GM12874 (cell line): Measurements from ENCODE around the gene GREB1.

Source experiments
- TF ChIP-seq, protein P1 (sequence below): IDR thresholded peaks from 2 replicates; pipeline ENCODE4 v1.5.1; 2011; ENCODE audit warnings: low read depth, mild to moderate bottlenecking, control low read depth, low read length, moderate library complexity; ENCODE audit not compliant: insufficient read depth

GREB1 gene

DNA sequence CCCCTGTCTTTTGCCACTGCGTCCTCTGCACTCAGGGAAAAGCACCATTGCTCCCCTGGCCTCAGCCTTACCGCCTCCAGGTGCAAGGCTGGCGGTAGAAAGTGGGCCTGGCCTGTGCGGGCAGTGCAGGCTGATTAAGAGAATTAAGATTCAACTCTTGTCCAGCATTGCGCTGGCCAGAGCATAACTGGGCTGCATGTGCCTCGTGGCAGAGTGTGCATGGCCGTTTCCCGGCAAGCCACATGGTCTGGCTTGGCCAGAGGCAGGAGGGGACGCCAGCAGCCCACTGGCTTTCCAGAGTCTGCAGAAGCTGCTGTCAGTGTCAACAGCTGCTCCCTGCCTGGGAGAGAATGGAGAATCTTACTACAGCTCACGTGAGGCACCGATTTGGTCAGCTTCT, 123.8 kb downstream of the GREB1 start:
- TF ChIP-seq, protein P1, sequence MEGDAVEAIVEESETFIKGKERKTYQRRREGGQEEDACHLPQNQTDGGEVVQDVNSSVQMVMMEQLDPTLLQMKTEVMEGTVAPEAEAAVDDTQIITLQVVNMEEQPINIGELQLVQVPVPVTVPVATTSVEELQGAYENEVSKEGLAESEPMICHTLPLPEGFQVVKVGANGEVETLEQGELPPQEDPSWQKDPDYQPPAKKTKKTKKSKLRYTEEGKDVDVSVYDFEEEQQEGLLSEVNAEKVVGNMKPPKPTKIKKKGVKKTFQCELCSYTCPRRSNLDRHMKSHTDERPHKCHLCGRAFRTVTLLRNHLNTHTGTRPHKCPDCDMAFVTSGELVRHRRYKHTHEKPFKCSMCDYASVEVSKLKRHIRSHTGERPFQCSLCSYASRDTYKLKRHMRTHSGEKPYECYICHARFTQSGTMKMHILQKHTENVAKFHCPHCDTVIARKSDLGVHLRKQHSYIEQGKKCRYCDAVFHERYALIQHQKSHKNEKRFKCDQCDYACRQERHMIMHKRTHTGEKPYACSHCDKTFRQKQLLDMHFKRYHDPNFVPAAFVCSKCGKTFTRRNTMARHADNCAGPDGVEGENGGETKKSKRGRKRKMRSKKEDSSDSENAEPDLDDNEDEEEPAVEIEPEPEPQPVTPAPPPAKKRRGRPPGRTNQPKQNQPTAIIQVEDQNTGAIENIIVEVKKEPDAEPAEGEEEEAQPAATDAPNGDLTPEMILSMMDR = no peak

DNA sequence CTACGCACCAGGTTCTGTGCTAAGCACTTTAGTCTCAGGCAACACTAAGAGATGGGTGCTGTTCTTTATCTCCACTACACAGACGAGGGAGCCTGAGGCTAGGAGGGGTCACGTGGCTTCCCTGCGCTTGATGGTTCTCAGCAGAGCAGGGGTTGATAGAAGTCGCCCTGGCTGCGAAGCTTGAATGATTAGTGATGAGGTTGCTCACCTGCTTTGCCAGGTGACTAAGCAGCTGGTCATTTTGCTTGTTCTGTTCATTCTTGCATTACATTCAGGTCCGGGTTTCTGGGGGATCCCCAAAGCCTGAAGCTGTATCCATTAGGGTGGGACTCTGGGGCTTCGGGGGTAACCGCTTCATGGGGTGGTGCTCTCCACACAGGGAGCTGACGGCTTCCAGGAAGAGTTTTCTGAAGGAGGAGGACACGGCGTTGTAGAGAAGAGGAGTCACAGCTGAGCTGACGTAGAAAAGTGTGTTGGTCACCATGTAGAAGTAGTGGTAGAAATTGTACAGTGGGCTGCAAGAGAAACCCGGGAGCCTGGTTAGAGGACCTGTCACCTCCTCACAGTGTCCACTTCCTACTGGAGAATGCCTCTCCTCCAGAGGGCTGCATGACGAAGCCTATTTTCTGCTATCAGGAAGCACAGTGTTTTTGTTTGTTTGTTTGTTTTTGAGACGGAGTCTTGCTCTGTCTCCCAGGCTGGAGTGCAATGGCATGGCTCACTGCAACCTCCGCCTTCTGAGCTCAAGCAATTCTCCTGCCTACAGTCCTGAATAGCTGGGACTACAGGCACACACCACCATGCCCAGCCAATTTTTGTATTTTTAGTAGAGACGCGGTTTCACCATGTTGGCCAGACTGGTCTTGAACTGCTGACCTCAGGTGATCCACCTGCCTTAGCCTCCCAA, 124.6 kb downstream of the GREB1 start:
- TF ChIP-seq, protein P1 = no peak

- TF ChIP-seq, protein P1 = no peak
These were observed 125.2 kb downstream of the GREB1 start for GRCh38 chr2:11659115-11659475.

- TF ChIP-seq, protein P1 = no peak
These were observed 126.0 kb downstream of the GREB1 start for GRCh38 chr2:11659851-11660250.

DNA sequence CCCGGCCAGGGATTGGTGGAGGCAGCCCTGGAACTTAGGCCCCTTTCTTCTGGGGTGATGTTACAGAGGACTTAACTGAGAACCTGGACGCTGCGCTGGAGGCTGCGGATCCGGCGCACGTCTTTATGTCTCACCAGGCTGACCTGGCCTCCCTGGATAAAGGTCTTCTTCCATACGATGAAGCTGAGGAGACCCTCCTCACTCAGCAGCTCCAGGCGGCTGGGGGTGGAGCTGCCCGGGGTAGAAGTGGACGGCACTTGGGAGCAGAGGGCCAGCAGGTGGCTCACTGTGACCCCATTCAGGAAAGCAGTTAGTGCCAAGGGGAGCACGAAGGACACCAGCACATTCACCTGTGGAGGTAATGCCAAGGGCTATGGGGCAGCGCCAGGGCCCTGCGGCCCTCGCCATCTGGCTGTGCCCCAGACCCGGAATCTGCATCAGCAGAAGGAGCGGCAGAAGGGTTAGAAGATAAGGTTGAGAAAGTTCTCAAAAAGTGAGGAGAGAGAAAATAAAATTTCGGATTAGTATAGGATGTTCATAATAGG, 128.1 kb downstream of the GREB1 start:
- TF ChIP-seq, protein P1 = no peak

DNA sequence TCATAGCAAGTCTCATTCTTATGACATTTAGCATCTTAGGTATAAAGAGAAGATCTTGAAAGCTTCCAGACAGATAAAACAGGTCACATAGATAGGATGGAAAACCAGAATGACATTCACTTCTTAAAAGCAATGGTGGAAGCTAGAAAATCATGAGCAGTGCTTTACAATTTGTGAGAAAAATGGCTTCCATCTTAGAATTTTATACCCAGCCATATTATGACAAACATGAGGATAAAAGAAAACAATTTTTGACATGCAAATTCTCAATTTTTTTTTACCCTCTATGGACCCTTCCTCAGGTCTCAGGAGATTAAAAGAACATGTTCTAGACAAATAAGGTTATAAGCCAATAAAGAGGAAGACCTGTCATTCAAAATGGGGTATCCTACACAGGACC, 129.0 kb downstream of the GREB1 start:
- TF ChIP-seq, protein P1 = no peak

- TF ChIP-seq, protein P1 = no peak
These were observed 129.6 kb downstream of the GREB1 start for GRCh38 chr2:11663427-11663826.
